GM19463 (cell line): ENCODE measurements around the gene PHC2.

Experiments used
- ATAC-seq: cut with Tn5 transposase; IDR thresholded peaks from one replicate; pipeline ENCODE4 v1.9.1; 2021; ENCODE audit warnings: mild to moderate bottlenecking, moderate library complexity; ENCODE audit not compliant: unreplicated experiment

PHC2 gene

DNA sequence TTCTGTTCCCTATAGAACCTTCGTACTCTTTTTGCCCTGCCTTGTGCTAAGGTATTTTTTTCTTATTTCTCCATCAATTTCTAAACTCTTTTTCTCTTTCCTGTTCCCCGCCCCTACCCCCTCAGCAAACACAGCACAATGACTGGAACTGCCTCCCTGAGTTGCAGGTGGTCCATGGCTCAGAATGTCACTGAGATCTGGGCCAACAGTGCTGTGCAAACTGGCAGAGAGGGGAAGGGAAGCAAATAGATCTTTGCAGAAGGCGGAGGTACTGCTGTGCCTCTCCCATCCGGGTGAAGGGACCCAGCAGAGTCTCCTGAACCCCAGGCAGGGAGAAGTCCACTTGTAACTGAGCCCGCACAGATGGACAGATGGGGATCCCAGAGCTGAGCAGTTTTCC lies 77.4 kb downstream of the PHC2 start:
- ATAC-seq: no peak

DNA sequence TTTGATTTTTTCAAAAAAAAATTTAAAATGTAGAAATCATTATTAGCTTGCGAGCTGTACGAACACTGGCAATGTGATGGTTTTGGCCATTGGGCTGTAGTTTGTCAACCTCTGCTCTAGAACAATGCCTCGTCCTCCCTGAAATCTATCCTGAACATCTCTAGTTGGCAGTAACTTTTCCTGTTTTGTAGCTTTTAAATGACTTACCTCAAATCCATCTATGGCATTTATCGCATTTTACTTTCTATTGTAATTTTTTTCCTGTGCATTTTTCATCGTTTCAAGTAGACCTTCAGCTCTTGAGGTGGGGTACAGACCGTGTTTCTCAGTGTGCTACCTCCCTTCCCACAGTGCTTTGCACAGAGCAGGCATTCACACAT lies 79.6 kb downstream of the PHC2 start:
- no peak for ATAC-seq

DNA sequence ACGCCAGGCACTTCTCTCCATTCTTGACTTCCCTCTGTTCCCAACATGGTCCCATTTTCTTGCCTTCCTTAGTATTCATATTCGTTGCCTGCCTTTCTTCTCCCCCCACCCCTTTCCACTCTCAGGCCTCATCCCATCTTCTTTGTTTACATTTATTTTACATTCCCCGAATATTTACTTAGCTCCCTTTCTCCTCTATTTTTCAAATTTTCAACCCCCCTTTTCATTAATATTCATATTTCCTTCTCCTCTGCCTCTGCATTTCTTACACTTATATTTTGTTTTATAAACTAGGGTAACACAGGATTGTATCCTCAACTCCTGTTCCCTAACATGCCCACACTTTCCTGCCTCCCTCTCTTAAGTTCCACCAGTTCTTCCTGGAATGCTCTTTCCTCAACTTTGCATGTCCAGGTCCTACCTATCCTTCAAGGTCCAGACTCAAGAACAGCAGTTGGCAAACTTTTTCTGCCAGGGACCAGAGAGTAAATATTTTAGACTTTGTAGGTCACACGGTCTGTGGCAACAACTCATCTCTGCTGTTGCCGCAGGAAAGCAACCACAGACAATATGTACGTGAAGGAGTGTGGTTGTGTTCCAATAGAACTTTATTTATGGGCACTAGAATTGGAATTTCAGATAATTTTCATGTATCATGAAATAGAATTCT lies 80.1 kb downstream of the PHC2 start:
- no peak for ATAC-seq

- peak; percentile 79 for ATAC-seq
Measured at GRCh38 chr1:33349778-33350610, 80.9 kb downstream of the PHC2 start.

GRCh38 chr1:33349081-33349759 lies 81.7 kb downstream of the PHC2 start:
- ATAC-seq: peak; percentile 26

DNA sequence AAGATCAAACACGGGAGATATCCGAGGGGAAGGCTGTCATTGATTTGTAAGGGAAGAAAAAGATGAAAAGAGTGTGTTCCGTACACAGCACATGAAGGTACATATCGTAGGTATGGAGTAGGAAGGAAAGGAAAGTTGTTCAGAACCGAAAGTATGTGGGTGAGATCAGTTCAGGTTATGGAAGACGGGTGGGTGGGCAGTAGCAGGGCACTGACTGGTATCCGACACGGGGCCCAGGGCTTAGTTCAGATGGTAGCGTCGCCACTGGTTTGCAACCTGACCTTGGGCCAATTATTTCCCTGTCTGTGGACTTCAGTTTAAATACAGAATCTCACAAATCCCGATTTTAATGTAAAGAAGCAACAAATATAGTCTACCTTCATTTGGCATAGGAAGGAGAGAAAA lies 82.2 kb downstream of the PHC2 start:
- no peak for ATAC-seq

GRCh38 chr1:33348194-33348593 lies 82.7 kb downstream of the PHC2 start:
- no peak for ATAC-seq

GRCh38 chr1:33347650-33347992 lies 83.3 kb downstream of the PHC2 start:
- no peak for ATAC-seq

GRCh38 chr1:33346927-33347649 lies 83.8 kb downstream of the PHC2 start:
- no peak for ATAC-seq

- no peak for ATAC-seq
Measured at GRCh38 chr1:33346533-33346926, 84.4 kb downstream of the PHC2 start.

DNA sequence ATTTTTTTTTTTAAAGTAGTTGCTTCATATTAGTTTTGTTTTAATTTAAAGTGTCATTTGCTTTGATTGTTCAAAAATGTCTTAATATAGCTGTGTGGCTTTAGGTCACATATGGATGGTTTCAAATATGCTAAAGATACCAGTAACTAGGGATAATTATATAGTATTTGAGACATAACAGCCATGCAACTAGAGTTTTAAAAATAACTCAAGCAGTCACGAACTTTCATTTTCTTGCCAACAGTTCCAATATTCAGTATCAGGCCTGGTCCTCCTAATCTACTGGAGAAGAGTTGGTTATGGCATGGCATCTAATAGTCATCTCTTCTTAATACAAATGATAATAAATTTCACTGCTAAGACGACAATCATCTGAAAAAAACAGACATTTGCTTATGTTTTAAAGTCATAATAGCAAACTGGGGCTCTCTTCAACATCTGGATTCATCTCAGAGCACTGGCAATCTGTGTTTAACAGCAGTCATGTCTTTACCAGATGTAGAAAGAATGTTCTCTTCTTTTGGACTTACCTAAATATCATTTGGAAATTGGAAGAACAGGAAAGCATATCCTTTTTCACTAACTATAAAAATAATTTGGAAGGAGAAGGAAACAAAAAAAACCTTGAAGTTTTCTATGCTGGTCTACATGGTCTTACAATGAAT lies 85.9 kb downstream of the PHC2 start:
- ATAC-seq: no peak

- ATAC-seq: no peak
Measured at GRCh38 chr1:33343539-33343938, 87.4 kb downstream of the PHC2 start.

DNA sequence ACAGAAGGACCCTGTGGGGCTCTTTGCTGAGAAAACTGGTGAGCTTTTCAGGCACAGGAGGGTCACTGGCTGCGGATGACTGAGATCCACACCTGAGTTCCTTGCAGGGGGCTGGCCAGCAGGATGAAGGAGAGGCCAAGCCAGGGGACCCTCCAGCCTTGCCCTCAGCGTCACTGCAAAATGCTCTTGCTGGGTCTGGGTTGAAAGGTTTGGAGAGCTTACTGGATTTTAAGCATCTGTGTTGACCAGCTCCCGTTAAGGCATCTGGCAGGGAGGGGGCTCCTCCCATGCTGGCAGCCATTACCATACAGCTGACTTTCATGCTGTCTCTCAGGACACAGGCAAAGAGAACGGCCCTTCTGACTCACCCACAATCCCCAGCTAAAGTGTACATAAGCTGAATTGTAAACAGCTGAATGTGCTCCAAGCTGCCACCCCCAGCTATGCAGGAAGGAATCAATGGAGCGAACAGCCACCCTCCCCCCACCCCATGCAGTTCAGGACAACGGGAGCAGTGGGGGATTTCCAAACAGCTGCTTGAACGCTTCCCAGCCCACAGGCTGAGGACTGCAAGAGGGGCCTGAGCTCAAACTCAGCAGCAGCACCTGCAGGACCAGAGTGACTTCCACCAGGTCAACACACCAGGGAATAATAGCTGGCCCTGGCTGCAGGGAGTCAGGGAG lies 88.7 kb downstream of the PHC2 start:
- no peak for ATAC-seq

GRCh38 chr1:33341190-33341589 lies 89.7 kb downstream of the PHC2 start:
- no peak for ATAC-seq

DNA sequence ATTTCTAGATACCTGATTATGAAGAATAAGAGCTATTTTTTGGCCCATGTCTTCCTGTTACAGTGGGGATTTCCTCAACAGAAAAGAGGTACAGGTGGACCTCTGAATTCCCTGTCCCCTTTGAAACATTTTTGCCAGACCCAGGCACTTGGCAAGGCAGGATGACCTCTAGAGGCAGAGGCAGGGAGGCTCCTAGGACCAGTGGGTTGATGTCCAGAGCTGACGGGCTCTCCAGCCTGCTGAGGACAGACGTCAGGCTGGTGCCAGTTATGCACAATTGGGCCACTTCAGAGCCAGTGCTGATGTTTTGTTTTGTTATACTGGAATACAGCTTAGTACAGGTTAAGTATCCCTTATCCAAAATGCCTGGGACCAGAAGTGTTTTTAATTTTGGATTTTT lies 91.5 kb downstream of the PHC2 start:
- ATAC-seq: no peak

DNA sequence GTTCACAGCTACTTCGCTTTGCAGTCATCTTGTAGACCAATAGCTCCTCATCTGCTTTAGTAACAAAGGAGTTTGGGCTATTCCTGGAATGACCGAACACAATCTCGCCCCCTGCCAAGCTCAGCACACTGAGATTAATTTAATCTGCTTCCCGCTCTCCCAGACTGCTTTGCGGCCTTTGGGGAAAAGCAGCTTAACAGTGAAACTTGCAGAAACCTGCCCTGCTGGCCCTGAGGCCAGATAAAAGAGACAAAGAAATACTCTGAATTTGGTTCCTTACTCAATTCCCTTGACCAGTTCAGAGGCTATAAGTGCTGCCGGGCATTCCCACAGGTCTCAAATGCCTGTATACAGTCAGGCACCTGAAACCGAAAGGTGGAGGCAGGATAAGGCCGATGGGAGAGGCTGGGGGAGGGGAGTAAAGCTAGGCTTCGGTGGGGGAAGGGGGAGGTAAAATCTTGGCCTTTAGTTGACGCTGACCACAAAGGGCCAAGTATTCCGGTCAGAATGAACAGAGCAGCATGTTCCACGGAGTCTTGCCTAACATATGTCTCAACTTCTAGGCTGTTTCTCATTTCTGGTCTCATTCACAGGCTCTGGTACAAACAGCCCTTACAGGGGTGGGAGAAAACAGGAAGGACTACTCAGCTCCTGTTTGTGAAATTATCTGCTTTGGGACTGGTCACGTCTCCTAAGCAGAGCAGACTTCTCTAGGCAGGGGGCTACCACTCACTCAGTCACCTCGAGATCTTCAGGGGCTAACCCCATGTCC lies 92.3 kb downstream of the PHC2 start:
- ATAC-seq: no peak

- ATAC-seq: no peak
Measured at GRCh38 chr1:33338048-33338439, 92.9 kb downstream of the PHC2 start.

- ATAC-seq: no peak
Measured at GRCh38 chr1:33337441-33337840, 93.5 kb downstream of the PHC2 start.

GRCh38 chr1:33336580-33336979 lies 94.3 kb downstream of the PHC2 start:
- no peak for ATAC-seq

GRCh38 chr1:33335020-33335419 lies 95.9 kb downstream of the PHC2 start:
- no peak for ATAC-seq
